ENCODE measurements around the gene LCE7A.

LCE7A gene

DNA sequence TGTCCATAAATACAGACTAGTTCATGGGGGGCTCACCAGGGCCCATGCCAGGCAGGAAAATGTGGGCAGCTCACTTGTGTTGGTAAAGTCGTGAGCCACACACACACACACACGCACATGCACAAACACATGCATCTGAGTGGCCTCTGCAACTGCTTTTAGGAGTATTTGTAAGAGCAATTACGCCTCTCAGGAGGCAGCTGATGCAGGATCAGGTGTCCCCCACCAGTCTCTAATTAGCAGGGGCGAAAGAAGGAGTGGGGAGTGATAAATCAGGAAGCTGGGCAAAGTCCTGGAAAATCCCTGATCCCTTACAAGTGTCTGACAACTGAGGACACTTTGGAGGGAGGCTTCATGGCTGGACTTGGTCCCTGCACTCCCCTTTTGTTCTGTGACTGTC, 42.8 kb downstream of the LCE7A start (continued):
- TF ChIP-seq ZNF549 (tag by site-specific recombination; IDR thresholded peaks at IDR 0.05) (no peak), ZBTB26 (tag by site-specific recombination; optimal IDR thresholded peaks at IDR 0.05) (no peak), ZNF707 (tag by site-specific recombination; IDR thresholded peaks at IDR 0.05) (no peak), ZNF449 (tag by site-specific recombination; IDR thresholded peaks at IDR 0.05) (no peak)

- no peaks in the 10 kb centered on the region for H3K4me1 ChIP-seq (ENCODE audit: control insufficient read depth, insufficient read depth, low read length)
- POLR2A ChIA-PET, result no interaction called here
- H3K9me3 ChIP-seq (ENCODE audit: control insufficient read depth, insufficient read depth, low read depth, low read length), result no peaks in the 10 kb centered on the region
- H3K27ac ChIP-seq (ENCODE audit: extremely low read depth, low read depth, low read length), result no peak overlapping the region
- H3K36me3 ChIP-seq (ENCODE audit: control insufficient read depth in 2 of 2, insufficient read depth in 1 of 2, low read length in 2 of 2), result no peaks in the 10 kb centered on the region
- no peak for TF ChIP-seq ZNF521 (tag by site-specific recombination; IDR thresholded peaks at IDR 0.05)
- no peak for TF ChIP-seq ZNF785 (tag by site-specific recombination; IDR thresholded peaks at IDR 0.05)
- TF ChIP-seq, protein P1, sequence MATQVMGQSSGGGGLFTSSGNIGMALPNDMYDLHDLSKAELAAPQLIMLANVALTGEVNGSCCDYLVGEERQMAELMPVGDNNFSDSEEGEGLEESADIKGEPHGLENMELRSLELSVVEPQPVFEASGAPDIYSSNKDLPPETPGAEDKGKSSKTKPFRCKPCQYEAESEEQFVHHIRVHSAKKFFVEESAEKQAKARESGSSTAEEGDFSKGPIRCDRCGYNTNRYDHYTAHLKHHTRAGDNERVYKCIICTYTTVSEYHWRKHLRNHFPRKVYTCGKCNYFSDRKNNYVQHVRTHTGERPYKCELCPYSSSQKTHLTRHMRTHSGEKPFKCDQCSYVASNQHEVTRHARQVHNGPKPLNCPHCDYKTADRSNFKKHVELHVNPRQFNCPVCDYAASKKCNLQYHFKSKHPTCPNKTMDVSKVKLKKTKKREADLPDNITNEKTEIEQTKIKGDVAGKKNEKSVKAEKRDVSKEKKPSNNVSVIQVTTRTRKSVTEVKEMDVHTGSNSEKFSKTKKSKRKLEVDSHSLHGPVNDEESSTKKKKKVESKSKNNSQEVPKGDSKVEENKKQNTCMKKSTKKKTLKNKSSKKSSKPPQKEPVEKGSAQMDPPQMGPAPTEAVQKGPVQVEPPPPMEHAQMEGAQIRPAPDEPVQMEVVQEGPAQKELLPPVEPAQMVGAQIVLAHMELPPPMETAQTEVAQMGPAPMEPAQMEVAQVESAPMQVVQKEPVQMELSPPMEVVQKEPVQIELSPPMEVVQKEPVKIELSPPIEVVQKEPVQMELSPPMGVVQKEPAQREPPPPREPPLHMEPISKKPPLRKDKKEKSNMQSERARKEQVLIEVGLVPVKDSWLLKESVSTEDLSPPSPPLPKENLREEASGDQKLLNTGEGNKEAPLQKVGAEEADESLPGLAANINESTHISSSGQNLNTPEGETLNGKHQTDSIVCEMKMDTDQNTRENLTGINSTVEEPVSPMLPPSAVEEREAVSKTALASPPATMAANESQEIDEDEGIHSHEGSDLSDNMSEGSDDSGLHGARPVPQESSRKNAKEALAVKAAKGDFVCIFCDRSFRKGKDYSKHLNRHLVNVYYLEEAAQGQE (tag by site-specific recombination; IDR thresholded peaks at IDR 0.05), result no peak
- no peak for TF ChIP-seq OSR2 (tag by site-specific recombination; IDR thresholded peaks at IDR 0.05)
- no peak for TF ChIP-seq ZNF624 (tag by site-specific recombination; IDR thresholded peaks at IDR 0.05)
- no peak for TF ChIP-seq ELK4 (IDR thresholded peaks at IDR 0.05; ENCODE audit: borderline replicate concordance, low read depth, low read length)
- no peak for TF ChIP-seq ZNF548 (tag by site-specific recombination; IDR thresholded peaks at IDR 0.05)
- TF ChIP-seq, protein P2, sequence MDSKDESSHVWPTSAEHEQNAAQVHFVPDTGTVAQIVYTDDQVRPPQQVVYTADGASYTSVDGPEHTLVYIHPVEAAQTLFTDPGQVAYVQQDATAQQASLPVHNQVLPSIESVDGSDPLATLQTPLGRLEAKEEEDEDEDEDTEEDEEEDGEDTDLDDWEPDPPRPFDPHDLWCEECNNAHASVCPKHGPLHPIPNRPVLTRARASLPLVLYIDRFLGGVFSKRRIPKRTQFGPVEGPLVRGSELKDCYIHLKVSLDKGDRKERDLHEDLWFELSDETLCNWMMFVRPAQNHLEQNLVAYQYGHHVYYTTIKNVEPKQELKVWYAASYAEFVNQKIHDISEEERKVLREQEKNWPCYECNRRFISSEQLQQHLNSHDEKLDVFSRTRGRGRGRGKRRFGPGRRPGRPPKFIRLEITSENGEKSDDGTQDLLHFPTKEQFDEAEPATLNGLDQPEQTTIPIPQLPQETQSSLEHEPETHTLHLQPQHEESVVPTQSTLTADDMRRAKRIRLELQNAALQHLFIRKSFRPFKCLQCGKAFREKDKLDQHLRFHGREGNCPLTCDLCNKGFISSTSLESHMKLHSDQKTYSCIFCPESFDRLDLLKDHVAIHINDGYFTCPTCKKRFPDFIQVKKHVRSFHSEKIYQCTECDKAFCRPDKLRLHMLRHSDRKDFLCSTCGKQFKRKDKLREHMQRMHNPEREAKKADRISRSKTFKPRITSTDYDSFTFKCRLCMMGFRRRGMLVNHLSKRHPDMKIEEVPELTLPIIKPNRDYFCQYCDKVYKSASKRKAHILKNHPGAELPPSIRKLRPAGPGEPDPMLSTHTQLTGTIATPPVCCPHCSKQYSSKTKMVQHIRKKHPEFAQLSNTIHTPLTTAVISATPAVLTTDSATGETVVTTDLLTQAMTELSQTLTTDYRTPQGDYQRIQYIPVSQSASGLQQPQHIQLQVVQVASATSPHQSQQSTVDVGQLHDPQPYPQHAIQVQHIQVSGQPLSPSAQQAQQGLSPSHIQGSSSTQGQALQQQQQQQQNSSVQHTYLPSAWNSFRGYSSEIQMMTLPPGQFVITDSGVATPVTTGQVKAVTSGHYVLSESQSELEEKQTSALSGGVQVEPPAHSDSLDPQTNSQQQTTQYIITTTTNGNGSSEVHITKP (tag by site-specific recombination; IDR thresholded peaks at IDR 0.05), result no peak
- TF ChIP-seq ZNF658 (tag by site-specific recombination; IDR thresholded peaks at IDR 0.05), result no peak
- TF ChIP-seq ZNF843 (tag by site-specific recombination; IDR thresholded peaks at IDR 0.05), result no peak
- TF ChIP-seq ZNF561 (tag by site-specific recombination; IDR thresholded peaks at IDR 0.05; ENCODE audit: borderline replicate concordance), result no peak
- TF ChIP-seq KLF1 (tag by site-specific recombination; IDR thresholded peaks at IDR 0.05), result no peak
- TF ChIP-seq, protein P3, sequence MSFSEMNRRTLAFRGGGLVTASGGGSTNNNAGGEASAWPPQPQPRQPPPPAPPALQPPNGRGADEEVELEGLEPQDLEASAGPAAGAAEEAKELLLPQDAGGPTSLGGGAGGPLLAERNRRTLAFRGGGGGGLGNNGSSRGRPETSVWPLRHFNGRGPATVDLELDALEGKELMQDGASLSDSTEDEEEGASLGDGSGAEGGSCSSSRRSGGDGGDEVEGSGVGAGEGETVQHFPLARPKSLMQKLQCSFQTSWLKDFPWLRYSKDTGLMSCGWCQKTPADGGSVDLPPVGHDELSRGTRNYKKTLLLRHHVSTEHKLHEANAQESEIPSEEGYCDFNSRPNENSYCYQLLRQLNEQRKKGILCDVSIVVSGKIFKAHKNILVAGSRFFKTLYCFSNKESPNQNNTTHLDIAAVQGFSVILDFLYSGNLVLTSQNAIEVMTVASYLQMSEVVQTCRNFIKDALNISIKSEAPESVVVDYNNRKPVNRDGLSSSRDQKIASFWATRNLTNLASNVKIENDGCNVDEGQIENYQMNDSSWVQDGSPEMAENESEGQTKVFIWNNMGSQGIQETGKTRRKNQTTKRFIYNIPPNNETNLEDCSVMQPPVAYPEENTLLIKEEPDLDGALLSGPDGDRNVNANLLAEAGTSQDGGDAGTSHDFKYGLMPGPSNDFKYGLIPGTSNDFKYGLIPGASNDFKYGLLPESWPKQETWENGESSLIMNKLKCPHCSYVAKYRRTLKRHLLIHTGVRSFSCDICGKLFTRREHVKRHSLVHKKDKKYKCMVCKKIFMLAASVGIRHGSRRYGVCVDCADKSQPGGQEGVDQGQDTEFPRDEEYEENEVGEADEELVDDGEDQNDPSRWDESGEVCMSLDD (tag by site-specific recombination; IDR thresholded peaks at IDR 0.05), result no peak
- TF ChIP-seq ZNF654 (tag by site-specific recombination; IDR thresholded peaks at IDR 0.05; ENCODE audit: low read depth), result no peak
- TF ChIP-seq SP3 (tag by site-specific recombination; IDR thresholded peaks at IDR 0.05), result no peak
- CTCF ChIA-PET, result interaction anchor here (0.6 to 1.1 kb wide), 6 partner anchors 24 to 397 kb away, joined by 3 to 5 read pairs (median 3); no protein-coding TSS in a partner anchor
- no peak overlapping the region for H3K4me3 ChIP-seq (ENCODE audit: low read depth, low read length)
Measured at GRCh38 chr1:152904688-152905440, 45.1 kb downstream of the LCE7A start.
